Measurements from ENCODE around the gene TYW1B.

GRCh38 chr7:72538856-72539255, 289.1 kb downstream of the TYW1B start:
- no peak for TF ChIP-seq CTCF (IDR thresholded peaks at IDR 0.05)
- no peak for TF ChIP-seq POLR2A (IDR thresholded peaks at IDR 0.05)
- TF ChIP-seq EP300 (IDR thresholded peaks at IDR 0.05), result no peak
- no peak for TF ChIP-seq POLR2AphosphoS5 (IDR thresholded peaks at IDR 0.05)
